Aorta (tissue), 5 donors: ENCODE data around the gene CXCR6. TPM values are rescaled to one million over a fixed set of nuclear protein-coding genes. Genes with fewer than 3 reads are reported as not detected.
"Not testable (repeated sequence)": the region's sequence is repeated elsewhere in the genome, so short reads cannot be mapped to it uniquely, and the experiment has no call there.

ENCODE experiments used
- ATAC-seq: fragments of 200-7000 bp; cut with Tn5 transposase; one replicate; pipeline ENCODE4 v1.9.1; 2022; ENCODE audit warnings: moderate library complexity; ENCODE audit not compliant: low FRiP score
- DNase-seq, 2 donors: peaks; one replicate each; pipeline ENCODE4 v3.0.0-alpha.2; 2020
- H3K27ac ChIP-seq, 2 donors: one replicate each; pipeline ENCODE4 v1.5.1; 2013; ENCODE audit warnings: low read length in 2 of 2, mild to moderate bottlenecking in 2 of 2, moderate library complexity in 2 of 2, control low read depth in 1 of 2, inconsistent platforms in 1 of 2, low read depth in 1 of 2
- H3K27me3 ChIP-seq, 2 donors: one replicate each; pipeline ENCODE4 v1.6.1; 2013; ENCODE audit warnings: control low read depth in 1 of 2, low read length in 1 of 2, mild to moderate bottlenecking in 1 of 2, moderate library complexity in 1 of 2; ENCODE audit not compliant: insufficient read depth in 2 of 2, control insufficient read depth in 1 of 2
- H3K36me3 ChIP-seq, 2 donors: one replicate each; pipeline ENCODE4 v1.6.1; 2013; ENCODE audit warnings: control low read depth in 1 of 2, low read length in 1 of 2, mild to moderate bottlenecking in 1 of 2; ENCODE audit not compliant: insufficient read depth in 2 of 2, control insufficient read depth in 1 of 2
- H3K4me1 ChIP-seq, 2 donors: one replicate each; pipeline ENCODE4 v1.6.1; 2013; ENCODE audit warnings: low read length in 2 of 2, control low read depth in 1 of 2, mild to moderate bottlenecking in 1 of 2, moderate library complexity in 1 of 2; ENCODE audit not compliant: insufficient read depth in 2 of 2, control insufficient read depth in 1 of 2
- H3K4me3 ChIP-seq, 2 donors: one replicate each; pipeline ENCODE4 v1.5.1; 2013; ENCODE audit warnings: low read length in 2 of 2, control low read depth in 1 of 2, mild to moderate bottlenecking in 1 of 2
- H3K9me3 ChIP-seq: one replicate; pipeline ENCODE4 v1.6.1; 2013; ENCODE audit warnings: mild to moderate bottlenecking, low read length; ENCODE audit not compliant: control insufficient read depth
- WGBS, 2 donors: extraction: QIAGEN DNeasy Blood & Tissue Kit; methylation state at CpG; one replicate each; pipeline ENCODE4 v1.1.7; 2013; 5-methylcytosine and 5-hydroxymethylcytosine counted together
- intact Hi-C, 2 donors: fragments of 100-400 bp; cut with DNase I; formaldehyde crosslinking; loops; one replicate each; pipeline versions ENCODE4 v1.14.2 to v1.15.0; 2022
- polyA plus RNA-seq, 2 donors: library from polyadenylated mRNA; stranded (reverse); fragments of 200-250 nt; gene quantifications; one replicate each; pipeline ENCODE4 v1.2.3, GENCODE V29; 2013
- total RNA-seq, 2 donors: library from RNA; stranded (reverse); fragmentation: NEBNext Ultra II Directional; extraction: Animal tissue kit (Norgen Biotek cat#: 25700); gene quantifications; one replicate each; pipeline ENCODE4 v1.2.1, GENCODE V29; 2021
- donor health status: healthy with polysubstance abuse.
- donor health status: Bipolar disorder and iron deficiency.
- donor health status: DM: no; HTN: no; CAD: no.
- donor health status: DM: no; HTN: no; CAD: no.
- donor health status: DM: yes; HTN: yes; CAD: no.

CXCR6 gene
- total and polyA plus RNA-seq, 4 donors, result 1.4 to 2.9 (median 2.8) TPM; not detected in 1

DNA sequence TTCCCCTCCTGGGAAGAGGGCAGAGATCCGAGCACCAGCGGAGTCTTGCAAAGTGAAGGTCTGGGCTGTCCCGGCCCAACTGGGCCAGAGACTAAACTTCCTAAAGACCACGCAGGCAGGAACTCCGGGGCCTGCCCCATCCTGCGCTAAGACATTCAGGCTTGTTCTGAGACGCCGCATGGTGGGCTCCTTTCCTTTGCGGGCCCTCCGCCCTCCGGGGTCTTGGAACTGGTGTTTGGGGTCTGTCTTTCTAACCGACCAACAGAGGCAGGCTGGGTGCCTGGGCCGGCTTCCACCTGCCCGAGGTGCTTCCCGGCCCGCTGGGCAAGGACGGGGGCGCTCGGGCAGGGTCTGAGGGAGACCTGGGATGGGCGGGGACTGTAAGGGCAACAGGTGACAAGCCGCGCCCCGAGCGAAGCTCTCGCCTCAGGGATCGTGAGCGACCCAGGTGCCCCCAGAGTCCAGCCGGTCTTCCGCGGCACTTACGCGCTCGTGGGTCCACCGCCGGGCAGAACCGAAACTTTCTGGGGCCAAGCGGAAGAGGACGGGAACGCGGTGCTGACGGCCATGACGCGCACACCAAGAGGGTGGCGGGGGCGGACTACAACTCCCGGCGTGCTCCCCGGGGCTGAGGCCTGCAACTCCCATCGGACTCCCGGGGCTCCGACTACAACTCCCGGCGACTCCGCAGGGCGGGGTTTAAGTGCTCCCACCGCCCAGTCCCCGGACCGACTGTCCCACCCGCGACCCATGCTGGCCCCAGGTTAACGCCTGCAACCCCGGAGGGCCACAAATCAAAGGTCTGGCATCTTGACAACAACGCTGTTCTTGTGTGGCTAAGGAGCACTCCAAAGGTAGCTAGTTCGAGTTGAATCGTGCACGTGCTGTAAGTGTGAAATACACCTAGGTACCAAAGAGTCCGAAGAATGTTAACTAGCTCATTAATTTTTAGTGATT lies 52.2 kb downstream of the CXCR6 start, which contains the start of gene FYCO1:
TSS of gene FYCO1 (minus strand) at position 589 of the 957 bp plus-strand sequence. CDS start 10,914 bp downstream, outside the sequence.
- Histone ChIP-seq H3K9me3 (no peaks in the 10 kb centered on the region), H3K27ac (peak within 1 kb of the TSS; percentile 80), H3K4me3 (peak within 1 kb of the TSS; percentile 77 to 92), H3K36me3 (no peaks in the 10 kb centered on the region), H3K4me1 (peaks cover 0 to 9% of the 10 kb centered on the region in 2 donors), H3K27me3 (no peaks in the 10 kb centered on the region)
- WGBS, 2 donors, result 1% methylated on average over 65 to 67 of the region's 67 CpGs
- intact Hi-C loops, result loop anchor here (2.0 to 5.0 kb wide), 2 partner anchors 48 to 57 kb away; no protein-coding TSS in a partner anchor
- peak; percentile 97 to 98 for DNase-seq
- peak; percentile 96 for ATAC-seq

DNA sequence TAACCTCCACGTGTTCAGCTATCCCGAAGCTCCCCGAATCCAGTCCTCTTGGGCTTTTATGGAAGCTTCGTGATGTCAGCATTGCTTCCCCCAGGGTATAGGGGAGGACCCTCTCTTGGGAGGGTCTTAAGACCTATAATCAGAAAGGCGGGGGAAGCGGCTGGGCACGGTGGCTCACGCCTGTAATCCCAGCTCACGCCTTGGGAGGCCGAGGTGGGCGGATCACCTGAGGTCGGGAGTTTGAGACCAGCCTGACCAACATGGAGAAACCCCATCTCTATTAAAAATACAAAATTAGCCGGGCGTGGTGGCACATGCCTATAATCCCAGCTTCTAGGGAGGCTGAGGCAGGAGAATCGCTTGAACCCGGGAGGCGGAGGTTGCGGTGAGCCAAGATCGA lies 54.2 kb downstream of the CXCR6 start:
- H3K9me3 ChIP-seq, H3K27ac ChIP-seq, H3K4me3 ChIP-seq, DNase-seq, ATAC-seq, H3K4me1 ChIP-seq, H3K36me3 ChIP-seq, H3K27me3 ChIP-seq: not testable (repeated sequence)
- intact Hi-C loops, result loop anchor here in 1 of 2 donors (5.0 kb wide), 1 partner anchor 50 kb away; no protein-coding TSS in a partner anchor
- WGBS, 2 donors, result 94 to 95% methylated on average over 19 of the region's 19 CpGs

DNA sequence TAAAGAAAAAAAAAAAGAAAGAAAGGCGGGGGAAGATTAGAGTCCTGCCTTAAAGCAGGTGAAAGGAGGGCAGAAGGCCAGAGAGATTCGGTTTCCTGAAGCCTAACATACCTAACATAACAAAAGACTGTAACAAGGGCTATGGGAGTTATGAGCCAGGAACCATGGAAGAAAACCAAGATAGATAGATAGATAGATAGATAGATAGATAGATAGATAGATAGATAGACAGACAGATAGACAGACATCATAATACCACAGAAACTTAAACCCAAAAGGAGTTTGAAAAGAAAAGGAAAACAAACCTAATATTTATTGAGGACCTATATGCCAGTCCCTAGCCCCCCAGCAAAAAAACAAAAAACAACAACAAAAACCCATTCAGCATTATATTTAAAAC lies 54.7 kb downstream of the CXCR6 start:
- ATAC-seq (no peak), DNase-seq (no peak)
- H3K4me1 ChIP-seq, result no peaks in the 10 kb centered on the region
- H3K4me3 ChIP-seq, result no peak overlapping the region
- no peaks in the 10 kb centered on the region for H3K27me3 ChIP-seq
- no peaks in the 10 kb centered on the region for H3K36me3 ChIP-seq
- H3K27ac ChIP-seq, result no peak overlapping the region
- intact Hi-C loops, result loop anchor here in 1 of 2 donors (5.0 kb wide), 1 partner anchor 51 kb away; no protein-coding TSS in a partner anchor
- 76 to 82% methylated on average over 2 of the region's 2 CpGs for WGBS, 2 donors
- no peaks in the 10 kb centered on the region for H3K9me3 ChIP-seq

Other genes starting within 250 kb of the CXCR6 start
- under 1 TPM; 0.10 to 0.15 TPM for gene SLC6A20, start 146.9 kb upstream of the CXCR6 start, total RNA-seq
- 1 to 10 TPM in 1 of 2 donors, not detected in 1; 1.0 TPM for gene SLC6A20, start 146.9 kb upstream of the CXCR6 start, polyA plus RNA-seq
- gene LZTFL1, start 101.3 kb upstream of the CXCR6 start, total RNA-seq, result 10 to 100 TPM in 1 of 2 donors, 1 to 10 TPM in 1; 9.8 to 16.3 TPM
- 10 to 100 TPM; 10.9 to 11.3 TPM for gene LZTFL1, start 101.3 kb upstream of the CXCR6 start, polyA plus RNA-seq
- gene CCR9, start 56.9 kb upstream of the CXCR6 start, total RNA-seq, result not detected
- gene CCR9, start 56.9 kb upstream of the CXCR6 start, polyA plus RNA-seq, result under 1 TPM in 1 of 2 donors, not detected in 1; 0.25 TPM
- 10 to 100 TPM; 75.5 to 91.8 TPM for gene FYCO1, start 52.4 kb downstream of the CXCR6 start, total RNA-seq
- 10 to 100 TPM; 15.9 to 27.9 TPM for gene FYCO1, start 52.4 kb downstream of the CXCR6 start, polyA plus RNA-seq
- under 1 TPM; 0.26 to 0.63 TPM for gene XCR1, start 84.0 kb downstream of the CXCR6 start, total RNA-seq
- gene XCR1, start 84.0 kb downstream of the CXCR6 start, polyA plus RNA-seq, result not detected